ENCODE measurements around the gene ETV6.

Gene ETV6

DNA sequence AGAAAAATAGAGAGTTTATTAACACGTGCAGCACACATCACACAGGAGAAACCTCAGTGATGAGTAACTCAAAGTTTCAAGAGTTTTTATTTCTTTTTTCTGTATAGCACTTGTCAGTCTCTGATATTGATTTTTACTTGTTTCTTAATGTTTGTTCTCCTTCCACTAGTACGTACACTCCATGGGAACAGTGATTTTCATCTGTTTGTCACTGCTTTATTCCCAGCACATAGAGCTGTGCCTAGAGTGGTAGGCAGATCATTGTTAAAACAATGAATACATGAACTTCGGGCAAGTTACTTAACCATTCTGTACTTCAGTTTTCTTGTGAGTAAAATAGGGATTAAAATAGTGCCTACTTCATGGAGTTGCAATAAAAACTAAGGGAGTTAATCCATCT is 46.6 kb downstream of the ETV6 start:
- no peak for DNase-seq (ENCODE audit: low spot score)

- no peak for DNase-seq (ENCODE audit: low spot score)
These were observed 47.7 kb downstream of the ETV6 start for GRCh38 chr12:11697131-11697530.

GRCh38 chr12:11697670-11698387 is 48.4 kb downstream of the ETV6 start:
- DNase-seq (ENCODE audit: low spot score): no peak

- DNase-seq (ENCODE audit: low spot score): no peak
These were observed 49.3 kb downstream of the ETV6 start for GRCh38 chr12:11698729-11699128.

GRCh38 chr12:11701433-11701832 is 52.0 kb downstream of the ETV6 start:
- DNase-seq (ENCODE audit: low spot score): no peak

GRCh38 chr12:11702959-11703358 is 53.5 kb downstream of the ETV6 start:
- DNase-seq (ENCODE audit: low spot score): no peak

DNA sequence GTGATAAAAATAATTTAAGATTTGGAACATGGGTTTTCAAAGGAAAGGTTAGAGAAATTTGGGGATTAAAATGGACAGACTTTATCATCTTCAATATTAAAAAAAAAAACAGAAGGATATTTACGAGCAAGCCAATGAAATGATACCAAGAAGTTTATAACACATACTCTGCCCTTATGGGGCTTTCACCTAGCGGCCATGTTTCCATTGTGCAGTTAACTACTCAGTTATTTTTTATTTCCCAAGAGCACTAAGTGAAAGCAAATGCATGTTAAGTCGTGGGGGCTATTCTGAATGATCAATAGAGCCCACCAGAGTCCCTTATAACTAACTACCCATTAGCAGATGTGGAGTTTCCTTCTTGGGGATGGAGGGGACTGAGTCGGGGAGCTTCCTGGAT is 53.9 kb downstream of the ETV6 start:
- DNase-seq (ENCODE audit: low spot score): no peak

DNA sequence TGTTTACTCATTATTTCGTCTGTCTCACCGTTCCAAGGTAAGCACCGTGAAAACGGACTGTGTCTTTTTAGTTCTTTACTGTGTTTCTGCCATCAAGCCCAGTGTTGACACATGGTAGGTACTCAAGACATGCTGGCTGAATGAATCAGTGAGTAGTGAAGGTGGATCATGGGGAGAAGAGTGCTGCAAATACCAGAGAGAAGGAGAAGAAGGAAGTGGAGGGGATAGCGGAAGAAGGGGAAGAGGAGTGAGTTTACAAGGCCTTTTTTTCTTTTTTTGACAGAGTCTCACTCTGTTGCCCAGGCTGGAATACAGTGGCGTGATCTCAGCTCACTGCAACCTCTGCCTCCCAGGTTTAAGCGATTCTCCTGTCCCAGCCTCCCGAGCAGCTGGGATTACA is 54.6 kb downstream of the ETV6 start:
- DNase-seq (ENCODE audit: low spot score): no peak

GRCh38 chr12:11705010-11705409 is 55.5 kb downstream of the ETV6 start:
- no peak for DNase-seq (ENCODE audit: low spot score)

- no peak for DNase-seq (ENCODE audit: low spot score)
These were observed 57.3 kb downstream of the ETV6 start for GRCh38 chr12:11706509-11707379.

- DNase-seq (ENCODE audit: low spot score): no peak
These were observed 58.1 kb downstream of the ETV6 start for GRCh38 chr12:11707535-11707934.

DNA sequence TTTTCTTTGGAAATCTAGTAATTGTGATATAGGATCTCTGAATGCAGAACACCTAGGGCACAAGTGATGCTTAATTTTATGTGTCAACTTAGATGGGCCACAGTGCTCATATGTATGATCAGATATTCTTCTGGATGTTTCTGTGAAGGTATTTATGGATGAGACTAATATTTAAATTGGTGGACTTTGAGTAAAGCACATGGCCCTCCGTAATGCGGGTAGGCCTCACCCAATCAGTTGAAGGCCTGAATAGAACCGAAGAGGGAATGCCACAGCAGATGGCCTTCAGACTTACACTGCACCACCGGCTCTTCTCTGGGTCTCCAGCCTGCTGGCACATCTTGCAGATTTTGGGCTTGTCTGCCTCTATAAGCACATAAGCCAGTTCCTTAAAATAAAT is 60.0 kb downstream of the ETV6 start:
- no peak for DNase-seq (ENCODE audit: low spot score)

- DNase-seq (ENCODE audit: low spot score): no peak
These were observed 61.0 kb downstream of the ETV6 start for GRCh38 chr12:11710431-11710830.

- no peak for DNase-seq (ENCODE audit: low spot score)
These were observed 61.4 kb downstream of the ETV6 start for GRCh38 chr12:11710906-11711305.

DNA sequence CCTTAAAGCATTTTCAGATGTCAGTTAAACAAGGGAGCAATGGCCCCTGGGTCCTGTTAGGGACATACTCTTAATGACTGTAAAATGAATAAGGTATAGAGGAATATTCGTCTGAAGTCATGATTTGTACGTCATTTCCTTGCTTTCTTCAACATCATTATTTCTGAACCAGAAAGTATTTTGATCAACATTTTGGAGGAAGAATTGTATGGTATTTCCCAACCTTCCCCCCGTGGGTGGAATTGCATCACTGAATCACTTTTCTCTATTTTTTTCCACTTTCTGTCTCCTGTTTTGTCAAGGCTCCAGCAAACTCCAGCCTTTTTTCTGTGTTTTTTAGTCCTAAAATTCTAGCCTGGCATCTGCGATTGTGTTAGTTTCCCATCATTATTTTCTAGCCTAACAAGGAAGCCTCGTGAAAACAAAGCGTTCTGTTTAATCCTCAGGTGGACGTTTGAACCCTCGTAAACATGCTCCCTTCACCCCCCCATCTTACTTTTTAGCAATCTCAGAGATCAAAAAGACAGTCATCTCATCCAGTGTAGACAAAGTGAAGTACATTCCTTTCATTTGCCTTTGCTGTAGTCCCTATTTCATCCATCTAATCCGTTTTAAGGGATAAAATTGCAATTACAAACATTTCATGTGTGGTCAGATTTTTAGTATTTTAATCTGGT is 62.3 kb downstream of the ETV6 start:
- DNase-seq (ENCODE audit: low spot score): no peak

GRCh38 chr12:11712491-11712890 is 63.0 kb downstream of the ETV6 start:
- DNase-seq (ENCODE audit: low spot score): no peak

GRCh38 chr12:11713202-11713601 is 63.7 kb downstream of the ETV6 start:
- no peak for DNase-seq (ENCODE audit: low spot score)

DNA sequence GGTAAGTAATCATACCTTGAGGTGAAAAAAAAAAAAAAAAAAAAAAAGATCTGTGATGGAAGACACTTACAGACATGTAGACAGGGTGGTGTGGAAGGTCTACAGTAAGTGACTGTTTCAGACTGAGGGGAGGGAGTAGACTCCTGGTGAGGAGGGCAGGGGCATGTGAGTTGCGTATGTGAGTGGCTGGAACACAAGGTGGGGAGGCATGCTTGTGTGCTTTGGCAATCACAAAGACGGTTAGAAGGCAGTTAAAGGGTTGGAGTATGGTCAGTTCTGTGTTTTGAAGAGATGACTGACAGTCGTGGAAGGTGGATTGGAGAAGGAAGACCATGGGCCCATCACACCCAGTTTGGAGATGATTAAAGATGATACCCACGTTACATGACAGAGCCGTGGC is 65.2 kb downstream of the ETV6 start:
- no peak for DNase-seq (ENCODE audit: low spot score)

- no peak for DNase-seq (ENCODE audit: low spot score)
These were observed 66.1 kb downstream of the ETV6 start for GRCh38 chr12:11715621-11716020.

- no peak for DNase-seq (ENCODE audit: low spot score)
These were observed 67.5 kb downstream of the ETV6 start for GRCh38 chr12:11716794-11717518.

GRCh38 chr12:11717519-11717961 is 68.1 kb downstream of the ETV6 start:
- no peak for DNase-seq (ENCODE audit: low spot score)

DNA sequence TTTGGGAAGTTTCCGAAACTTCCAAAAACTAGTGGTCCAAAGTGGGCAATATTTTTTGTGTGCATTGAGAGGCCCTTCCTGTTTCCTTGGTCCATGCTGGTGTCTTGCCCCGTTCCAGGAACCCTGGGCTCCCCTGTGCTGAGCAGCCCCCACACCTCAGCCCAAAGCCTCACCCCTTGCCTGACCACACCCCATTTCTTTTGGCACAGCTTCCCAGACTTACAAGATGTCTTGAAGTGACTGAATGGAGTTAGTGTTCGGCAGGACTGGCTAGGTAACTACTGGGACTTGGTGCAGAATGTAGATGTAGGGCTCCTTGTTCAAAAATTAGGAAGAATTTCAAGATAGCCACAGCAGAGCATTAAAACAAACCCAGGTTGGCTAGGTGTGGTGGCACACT is 68.6 kb downstream of the ETV6 start:
- DNase-seq (ENCODE audit: low spot score): no peak
